NT2/D1 (cell line): ENCODE data around the gene CEP70.

Experiments used
- DNase-seq: peaks from one replicate; pipeline ENCODE4 v3.0.0-alpha.2; 2011; ENCODE audit warnings: low read depth, low spot score
- H3K27me3 ChIP-seq: 2 replicates; pipeline ENCODE4 v1.6.0; 2011; ENCODE audit warnings: mild to moderate bottlenecking; ENCODE audit not compliant: insufficient read length, insufficient read depth
- H3K36me3 ChIP-seq: 2 replicates; pipeline ENCODE4 v1.6.1; 2011; ENCODE audit warnings: mild to moderate bottlenecking, low read length, mixed read lengths; ENCODE audit not compliant: insufficient read depth, insufficient read length
- H3K4me1 ChIP-seq: 2 replicates; pipeline ENCODE4 v1.5.1; 2011; ENCODE audit not compliant: insufficient read depth, insufficient read length
- H3K4me3 ChIP-seq: 2 replicates; pipeline ENCODE4 v1.5.1; 2011; ENCODE audit warnings: low read depth; ENCODE audit not compliant: insufficient read length
- H3K9ac ChIP-seq: 2 replicates; pipeline ENCODE4 v1.6.0; 2011; ENCODE audit warnings: low read depth; ENCODE audit not compliant: insufficient read length
- H3K9me3 ChIP-seq: 2 replicates; pipeline ENCODE4 v1.5.1; 2011; ENCODE audit warnings: mild to moderate bottlenecking, low read length; ENCODE audit not compliant: insufficient read depth
- SUZ12 ChIP-seq: IDR thresholded peaks from 2 replicates; pipeline ENCODE4 v1.6.1; 2011; ENCODE audit not compliant: insufficient read length, insufficient read depth; ENCODE audit errors: extremely low read depth
- YY1 ChIP-seq: IDR thresholded peaks from 2 replicates; pipeline ENCODE4 v1.6.1; 2011; ENCODE audit not compliant: insufficient read length, insufficient read depth
- ZNF274 ChIP-seq: IDR thresholded peaks from 2 replicates; pipeline ENCODE4 v1.6.1; 2011; ENCODE audit warnings: mild to moderate bottlenecking, low read depth, low read length

Gene CEP70, protein sequence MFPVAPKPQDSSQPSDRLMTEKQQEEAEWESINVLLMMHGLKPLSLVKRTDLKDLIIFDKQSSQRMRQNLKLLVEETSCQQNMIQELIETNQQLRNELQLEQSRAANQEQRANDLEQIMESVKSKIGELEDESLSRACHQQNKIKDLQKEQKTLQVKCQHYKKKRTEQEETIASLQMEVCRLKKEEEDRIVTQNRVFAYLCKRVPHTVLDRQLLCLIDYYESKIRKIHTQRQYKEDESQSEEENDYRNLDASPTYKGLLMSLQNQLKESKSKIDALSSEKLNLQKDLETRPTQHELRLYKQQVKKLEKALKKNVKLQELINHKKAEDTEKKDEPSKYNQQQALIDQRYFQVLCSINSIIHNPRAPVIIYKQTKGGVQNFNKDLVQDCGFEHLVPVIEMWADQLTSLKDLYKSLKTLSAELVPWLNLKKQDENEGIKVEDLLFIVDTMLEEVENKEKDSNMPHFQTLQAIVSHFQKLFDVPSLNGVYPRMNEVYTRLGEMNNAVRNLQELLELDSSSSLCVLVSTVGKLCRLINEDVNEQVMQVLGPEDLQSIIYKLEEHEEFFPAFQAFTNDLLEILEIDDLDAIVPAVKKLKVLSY

DNA sequence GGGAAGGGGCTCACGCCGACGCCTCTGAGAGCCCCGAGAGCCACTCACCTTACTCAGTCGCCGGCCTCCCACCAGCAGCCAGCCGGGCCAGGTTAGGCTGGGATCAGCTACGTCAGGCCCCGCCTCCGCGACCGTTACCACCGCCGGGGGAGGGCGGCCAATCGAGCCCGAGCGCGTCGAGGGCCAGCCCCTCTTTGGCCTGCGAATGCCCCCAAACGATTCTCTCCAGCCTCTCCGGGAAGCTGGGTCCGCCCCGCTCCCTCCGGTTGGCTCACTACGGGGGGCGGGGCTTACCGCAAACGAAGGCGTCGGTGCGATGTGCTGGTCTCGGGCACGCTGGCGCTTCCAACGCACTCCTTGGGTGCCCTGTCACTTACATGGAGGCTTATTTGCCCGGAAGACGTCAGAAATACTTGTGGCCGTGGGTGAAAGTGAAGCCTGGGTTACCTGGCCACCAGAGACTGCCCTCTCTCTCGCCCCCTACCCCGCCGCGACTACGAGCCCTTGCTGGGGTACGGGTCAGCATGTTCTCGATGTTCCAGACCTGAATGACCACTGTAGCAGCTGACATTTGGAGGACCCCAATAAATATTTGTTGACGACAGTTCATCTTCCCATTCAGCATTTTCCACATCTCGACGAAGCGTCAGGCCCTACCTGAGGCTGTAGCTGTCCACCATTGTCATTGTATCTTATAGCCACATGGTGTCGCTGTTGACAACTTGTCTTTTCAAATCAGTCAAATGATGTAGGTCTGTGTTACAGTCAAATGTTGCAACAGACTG is at the start of gene CEP70:
CEP70 (minus strand) TSS at position 111 of the 785 bp plus-strand sequence. CDS start 21,333 bp downstream, outside the sequence.
- peak; percentile 92 for DNase-seq

DNA sequence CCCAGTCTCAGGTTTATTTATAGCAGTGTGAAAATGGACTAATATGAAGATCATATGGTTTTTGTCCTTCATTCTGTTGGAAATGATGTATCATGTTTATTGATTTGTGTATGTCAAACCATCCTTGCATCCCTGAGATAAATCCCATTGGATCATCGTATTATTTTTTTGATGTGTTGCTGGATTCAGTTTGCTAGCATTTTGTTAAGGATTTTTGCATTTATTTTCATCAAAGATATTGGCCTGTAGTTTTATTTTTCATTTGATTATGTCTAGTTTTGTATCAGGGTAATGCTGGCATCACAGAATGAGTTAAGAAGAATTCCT is 48.8 kb upstream of the CEP70 start:
- Histone ChIP-seq H3K27me3 (no peaks in the 10 kb centered on the region), H3K9ac (no peak overlapping the region), H3K4me1 (no peaks in the 10 kb centered on the region), H3K4me3 (no peak overlapping the region), H3K9me3 (peaks cover 24% of the 10 kb centered on the region), H3K36me3 (no peaks in the 10 kb centered on the region)
- DNase-seq: no peak
- TF ChIP-seq ZNF274 (no peak), SUZ12 (no peak), YY1 (no peak)

More for the DNA sequence above, at the start of gene CEP70:
- Histone ChIP-seq H3K4me1 (no peaks in the 10 kb centered on the region), H3K36me3 (peaks cover 4% of the 10 kb centered on the region), H3K4me3 (peak within 1 kb of the TSS; percentile 89), H3K27me3 (no peaks in the 10 kb centered on the region), H3K9ac (peak within 1 kb of the TSS; percentile 83), H3K9me3 (peaks cover 7% of the 10 kb centered on the region; the same call in 1 of the 2 replicates)
- TF ChIP-seq YY1 (no peak), ZNF274 (no peak), SUZ12 (no peak)

DNA sequence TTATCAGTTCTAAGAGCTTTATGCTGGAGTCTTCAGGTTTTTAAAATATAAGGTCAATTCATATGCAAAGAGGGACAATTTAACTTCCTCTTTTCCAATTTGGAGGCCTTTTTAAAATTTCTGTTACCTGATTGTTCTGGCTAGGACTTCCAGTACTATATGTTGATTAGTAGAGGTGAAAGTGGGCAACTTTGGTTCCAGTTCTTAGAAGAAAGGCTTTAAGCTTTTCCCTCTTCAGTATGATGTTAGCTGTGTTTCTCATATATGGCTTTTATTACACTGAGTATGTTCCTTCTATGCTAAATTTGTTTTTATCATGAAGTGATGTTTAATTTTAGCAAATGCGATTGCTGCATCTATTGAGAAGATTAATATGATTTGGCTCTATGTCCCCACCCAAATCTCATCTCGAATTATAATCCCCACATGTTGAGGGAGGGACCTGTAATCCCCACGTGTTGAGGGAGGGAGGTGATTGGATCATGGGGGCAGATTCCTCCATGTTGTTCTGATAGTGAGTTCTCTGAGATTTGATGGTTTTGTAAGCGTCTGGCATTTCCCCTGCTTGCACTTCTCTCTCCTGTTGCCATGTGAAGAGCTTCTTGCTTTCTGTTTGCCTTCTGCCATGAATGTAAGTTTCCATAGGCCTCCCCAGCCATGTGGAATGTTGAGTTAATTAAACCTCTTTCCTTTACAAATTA is 48.3 kb upstream of the CEP70 start:
- peaks cover 24% of the 10 kb centered on the region for H3K9me3 ChIP-seq
- TF ChIP-seq ZNF274 (no peak), SUZ12 (no peak), YY1 (no peak)
- H3K4me1 ChIP-seq: no peaks in the 10 kb centered on the region
- H3K27me3 ChIP-seq: no peaks in the 10 kb centered on the region
- no peak overlapping the region for H3K4me3 ChIP-seq
- no peak for DNase-seq
- H3K36me3 ChIP-seq: no peaks in the 10 kb centered on the region
- no peak overlapping the region for H3K9ac ChIP-seq

DNA sequence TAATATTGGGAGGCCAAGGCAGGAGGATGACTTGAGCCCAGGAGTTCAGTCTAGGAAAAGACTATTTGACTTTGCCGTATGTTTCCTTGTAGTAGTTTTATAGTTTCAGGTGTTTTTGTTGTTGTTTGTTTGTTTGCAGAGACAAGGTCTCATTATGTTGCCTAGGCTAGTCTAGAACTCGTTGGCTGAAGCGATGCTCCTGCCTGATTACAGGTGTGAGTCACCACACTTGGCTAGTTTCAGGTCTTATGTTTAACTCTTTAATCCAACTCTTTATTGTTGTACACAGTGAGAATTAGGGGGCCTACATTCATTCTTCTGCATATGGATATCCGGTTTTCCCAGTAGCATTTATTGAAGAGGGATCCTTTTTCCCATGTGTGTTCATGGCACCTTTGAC is 46.5 kb upstream of the CEP70 start:
- H3K36me3 ChIP-seq: no peaks in the 10 kb centered on the region
- DNase-seq: no peak
- H3K27me3 ChIP-seq: no peaks in the 10 kb centered on the region
- H3K9me3 ChIP-seq: peaks cover 12% of the 10 kb centered on the region; the same call in 1 of the 2 replicates
- H3K4me1 ChIP-seq: no peaks in the 10 kb centered on the region
- no peak overlapping the region for H3K4me3 ChIP-seq
- no peak for TF ChIP-seq ZNF274
- no peak for TF ChIP-seq YY1
- TF ChIP-seq SUZ12: no peak
- no peak overlapping the region for H3K9ac ChIP-seq

DNA sequence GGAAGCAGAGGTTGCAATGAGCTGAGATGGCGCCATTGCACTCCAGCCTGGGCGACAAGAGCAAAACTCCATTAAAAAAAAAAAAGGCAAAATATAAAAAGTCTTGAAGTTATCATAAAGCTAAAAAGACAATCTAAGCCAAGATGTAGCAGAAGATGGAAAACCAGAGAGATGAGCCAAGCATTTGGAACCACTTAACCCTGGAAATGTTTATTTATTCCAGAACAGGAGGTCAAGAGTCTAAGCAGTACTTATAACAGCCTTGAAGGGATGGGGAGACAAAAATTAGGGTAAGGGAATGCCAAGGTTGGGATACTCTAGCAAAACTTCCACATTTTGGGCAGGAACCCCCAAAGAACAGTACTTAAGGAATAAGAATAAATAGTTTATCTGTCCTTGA is 44.6 kb upstream of the CEP70 start:
- Histone ChIP-seq H3K4me3 (no peak overlapping the region), H3K36me3 (no peaks in the 10 kb centered on the region), H3K9me3 (peaks cover 8% of the 10 kb centered on the region; the same call in 1 of the 2 replicates), H3K27me3 (no peaks in the 10 kb centered on the region), H3K9ac (no peak overlapping the region), H3K4me1 (no peaks in the 10 kb centered on the region)
- no peak for DNase-seq
- TF ChIP-seq ZNF274 (no peak), YY1 (no peak), SUZ12 (no peak)

DNA sequence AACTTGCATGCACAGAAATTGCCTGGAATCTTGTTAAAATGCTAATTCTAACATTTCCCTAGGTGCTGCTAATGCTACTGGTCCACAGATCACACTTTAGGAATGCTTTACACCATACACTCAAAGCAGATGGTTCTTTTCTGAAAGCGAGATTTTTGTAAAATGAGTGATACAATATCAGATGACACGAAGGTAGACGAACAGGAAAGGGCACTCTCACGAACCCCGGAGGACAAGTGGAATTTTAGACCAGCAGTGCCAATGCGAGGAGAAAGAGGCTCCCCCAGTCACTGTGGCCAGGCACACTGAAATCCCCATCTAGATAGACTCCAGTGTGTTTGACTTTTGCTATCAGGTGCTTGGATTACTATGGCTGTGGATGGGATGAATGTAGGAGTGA is 35.5 kb upstream of the CEP70 start:
- Histone ChIP-seq H3K4me1 (no peaks in the 10 kb centered on the region), H3K36me3 (peaks cover 33% of the 10 kb centered on the region), H3K4me3 (no peak overlapping the region), H3K9ac (no peak overlapping the region), H3K9me3 (no peaks in the 10 kb centered on the region), H3K27me3 (no peaks in the 10 kb centered on the region)
- no peak for DNase-seq
- TF ChIP-seq ZNF274 (no peak), YY1 (no peak), SUZ12 (no peak)
